ENCODE data around the gene SORCS2. TPM values are rescaled to one million over a fixed set of nuclear protein-coding genes. Genes with fewer than 3 reads are reported as not detected.

Gene SORCS2
- total and polyA plus RNA-seq, 2 of the 4 experiments (the other 2 are of a cell fraction) = 0.36 to 0.62 TPM

- H3K4ac ChIP-seq (ENCODE audit: low read depth, low read length) = no peak overlapping the region
- CTCF ChIA-PET = no interaction called here
- no peak overlapping the region for H3K56ac ChIP-seq (ENCODE audit: extremely low read depth, insufficient read depth, low read length)
- no peak overlapping the region for H3K4me3 ChIP-seq (ENCODE audit: insufficient read depth, low read depth, low read length)
- no peak overlapping the region for H2BK20ac ChIP-seq (ENCODE audit: low read depth, low read length)
- TF ChIP-seq RFX5 (IDR thresholded peaks at IDR 0.05; ENCODE audit: low read depth, low read length) = no peak
- no peak for TF ChIP-seq CHD1 (IDR thresholded peaks at IDR 0.05; ENCODE audit: low read depth, low read length)
- TF ChIP-seq FOS (IDR thresholded peaks at IDR 0.05; ENCODE audit: low read depth, low read length) = no peak
- no peak for TF ChIP-seq NFE2L2 (IDR thresholded peaks at IDR 0.05; ENCODE audit: low read depth, low read length)
- no peak for TF ChIP-seq ELK1 (IDR thresholded peaks at IDR 0.05; ENCODE audit: borderline replicate concordance, low read depth, low read length)
- TF ChIP-seq BHLHE40 (IDR thresholded peaks at IDR 0.05; ENCODE audit: low read depth, low read length) = no peak
- TF ChIP-seq POLR2A (IDR thresholded peaks at IDR 0.05; ENCODE audit: low read depth, low read length) = no peak
- no peak for TF ChIP-seq CEBPB (IDR thresholded peaks at IDR 0.05; ENCODE audit: low read depth, low read length)
- H3K14ac ChIP-seq (replicated peaks; ENCODE audit: low read depth, low read length) = no peak overlapping the region
- peaks cover 4% of the 10 kb centered on the region; the same call in 1 of the 2 replicates for H3K9me3 ChIP-seq (ENCODE audit: control insufficient read depth, insufficient read depth, low read length)
- no peak overlapping the region for H3K9ac ChIP-seq (ENCODE audit: low read depth, low read length)
- POLR2A ChIA-PET (ENCODE audit: unreplicated experiment) = no interaction called here
- DNase-seq (no peak), ATAC-seq (ENCODE audit: low read depth) (no peak)
- H3K36me3 ChIP-seq (ENCODE audit: control insufficient read depth, insufficient read depth, low read length) = no peaks in the 10 kb centered on the region
- H2BK120ac ChIP-seq (ENCODE audit: low read depth, low read length) = no peak overlapping the region
- no peak overlapping the region for H2BK5ac ChIP-seq (ENCODE audit: low read depth, low read length, poor library complexity, severe bottlenecking)
- no peak overlapping the region for H3K18ac ChIP-seq (ENCODE audit: low read depth, low read length)
- H4K5ac ChIP-seq (ENCODE audit: low read depth, low read length) = no peak overlapping the region
- H3K23ac ChIP-seq (ENCODE audit: low read depth, low read length) = no peak overlapping the region
- H2AK5ac ChIP-seq (ENCODE audit: low read depth, low read length) = no peak overlapping the region
- no peak overlapping the region for H3K4me2 ChIP-seq (ENCODE audit: low read depth, low read length)
- H3K79me1 ChIP-seq (ENCODE audit: low read depth in 1 of 2, low read length in 2 of 2) = no peaks in the 10 kb centered on the region
- no peak overlapping the region for H2BK15ac ChIP-seq (ENCODE audit: low read depth, low read length)
- intact Hi-C loops (cut with micrococcal nuclease) = no loop called here
- no peak overlapping the region for H2AK9ac ChIP-seq (replicated peaks; ENCODE audit: low read depth, low read length, poor library complexity)
- no TSS peak for BruUV-seq (replicated peaks)
- dilution Hi-C loops (cut with HindIII; ENCODE audit: low sequenced_read_pairs, unreplicated experiment) = no loop called here
- H4K20me1 ChIP-seq (ENCODE audit: insufficient read depth, low read length) = no peaks in the 10 kb centered on the region
- no peak overlapping the region for H2AFZ ChIP-seq (replicated peaks; ENCODE audit: low read length, poor library complexity)
- in situ Hi-C loops (cut with MboI; ENCODE audit: low sequenced_read_pairs) = no loop called here
- no peaks in the 10 kb centered on the region for H3K9me1 ChIP-seq (ENCODE audit: insufficient read depth, low read length)
- peaks cover 25% of the 10 kb centered on the region for H3K27me3 ChIP-seq (ENCODE audit: control insufficient read depth, insufficient read depth, low read length)
- WGBS, 2 experiments (ENCODE audit: extremely low coverage in 2 of 2, insufficient read length in 1 of 2) = 100% methylated on average over 1 of the region's 10 CpGs; no CpG with 5 or more reads in 1 of the 2 experiments
- no peak overlapping the region for H4K91ac ChIP-seq (ENCODE audit: insufficient read depth, low read depth, low read length)
- no peak overlapping the region for H4K8ac ChIP-seq (ENCODE audit: low read depth in 2 of 2, low read length in 2 of 2)
- H3K4me1 ChIP-seq (ENCODE audit: control insufficient read depth, insufficient read depth, low read length) = no peaks in the 10 kb centered on the region
- H3K27ac ChIP-seq (ENCODE audit: insufficient read depth, low read length) = no peak overlapping the region
Observed at GRCh38 chr4:7535094-7535493, 342.8 kb downstream of the SORCS2 start.
